GM12892 (cell line): ENCODE measurements around the gene INTS6.
"Not testable (repeated sequence)": the region's sequence is repeated elsewhere in the genome, so short reads cannot be mapped to it uniquely, and the experiment has no call there.

ENCODE experiments used
- DNase-seq: peaks from one replicate; pipeline ENCODE4 v3.0.0; 2011; ENCODE audit not compliant: insufficient read length
- FAIRE-seq: peaks from 2 replicates; lab custom pipeline; 2011; peaks lifted over from hg19 to GRCh38; lab: Jason Lieb, UNC
- POLR2A ChIP-seq: IDR thresholded peaks from 2 replicates; pipeline ENCODE4 v1.6.1; 2011; ENCODE audit warnings: low read depth, low read length, control low read depth
- POLR2AphosphoS5 ChIP-seq: IDR thresholded peaks from 2 replicates; pipeline ENCODE4 v1.6.1; 2011; ENCODE audit warnings: low read depth, low read length, control low read depth
- TAF1 ChIP-seq: IDR thresholded peaks from 2 replicates; pipeline ENCODE4 v1.6.1; 2011; ENCODE audit warnings: low read depth, mild to moderate bottlenecking, control low read depth, low read length, borderline replicate concordance

The INTS6 gene

DNA sequence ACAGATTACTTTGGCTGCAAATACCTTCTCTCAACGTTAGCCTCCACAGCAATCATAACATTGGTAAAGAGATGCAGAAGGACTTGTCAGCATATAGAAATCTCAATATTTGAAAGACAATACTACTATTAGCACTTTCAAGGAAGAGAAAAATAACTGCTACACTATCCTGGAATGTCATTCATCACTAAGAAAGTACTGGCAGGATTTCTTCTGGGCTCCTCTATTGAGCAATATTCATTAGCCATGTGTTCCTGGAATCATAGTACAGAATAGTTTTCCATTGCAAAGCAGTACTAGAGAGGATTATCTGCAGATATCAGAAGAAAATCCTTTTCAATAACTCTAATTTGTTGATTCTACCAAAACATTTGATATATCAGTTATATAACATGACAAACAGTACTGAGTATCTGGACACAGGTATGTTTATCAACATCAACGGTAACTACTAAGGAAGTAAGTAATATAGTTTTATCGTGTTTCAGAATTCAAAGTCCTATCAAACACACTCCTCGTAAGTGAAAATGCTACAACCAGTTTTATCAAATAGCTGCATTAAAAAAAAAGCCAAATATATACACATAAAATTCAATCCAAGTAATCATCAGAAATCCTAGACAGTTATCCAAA is 27.3 kb downstream of the INTS6 start:
- FAIRE-seq (no peak), DNase-seq (no peak)

DNA sequence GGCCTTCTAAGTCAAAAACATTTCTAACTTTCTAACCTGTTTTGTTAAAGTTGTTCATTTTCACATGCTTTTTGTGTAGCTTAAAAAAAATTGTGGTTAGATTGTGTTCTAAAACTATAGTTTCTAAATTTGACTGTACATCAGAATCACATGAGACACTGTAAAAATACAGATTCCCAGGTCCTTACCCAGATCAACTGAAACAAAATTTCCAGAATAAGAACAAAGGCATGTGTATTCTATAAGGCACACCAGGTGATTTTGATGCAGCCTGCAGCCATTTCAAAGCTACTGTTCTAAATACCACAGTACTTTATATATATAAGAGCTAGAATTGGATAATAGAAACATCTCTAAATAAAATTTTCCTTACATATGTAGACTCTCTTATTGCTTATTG is 29.1 kb downstream of the INTS6 start:
- no peak for TF ChIP-seq POLR2AphosphoS5
- TF ChIP-seq POLR2A: no peak
- TF ChIP-seq TAF1: no peak
- FAIRE-seq (no peak), DNase-seq (no peak)

More for the DNA sequence above, 27.3 kb downstream of the INTS6 start:
- TF ChIP-seq POLR2AphosphoS5 (no peak), POLR2A (no peak), TAF1 (no peak)

DNA sequence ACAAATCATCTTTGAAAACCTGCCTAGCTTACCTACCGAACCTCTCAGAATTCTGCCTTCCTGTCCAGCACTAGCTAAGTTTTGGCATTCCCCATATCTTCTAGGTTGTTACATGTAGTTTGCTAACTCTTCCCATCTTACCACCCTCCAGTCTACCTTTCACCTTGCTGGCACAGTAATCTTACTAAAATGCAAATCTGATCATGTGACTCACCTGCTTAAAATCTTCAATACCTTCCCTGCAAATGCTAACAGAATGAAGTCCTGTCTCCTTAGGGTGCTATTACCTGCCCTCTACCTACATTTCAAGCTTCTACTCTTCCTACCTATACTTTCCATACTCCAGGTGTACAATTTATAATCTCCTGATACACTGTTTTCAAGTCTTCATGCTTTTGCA is 30.4 kb downstream of the INTS6 start:
- TF ChIP-seq POLR2A (no peak), TAF1 (no peak), POLR2AphosphoS5 (no peak)
- FAIRE-seq (no peak), DNase-seq (no peak)

GRCh38 chr13:51420681-51421490 is 31.9 kb downstream of the INTS6 start:
- peak; percentile 42 for FAIRE-seq
- no peak for DNase-seq
- TF ChIP-seq TAF1: no peak
- TF ChIP-seq POLR2A: no peak
- TF ChIP-seq POLR2AphosphoS5: no peak

DNA sequence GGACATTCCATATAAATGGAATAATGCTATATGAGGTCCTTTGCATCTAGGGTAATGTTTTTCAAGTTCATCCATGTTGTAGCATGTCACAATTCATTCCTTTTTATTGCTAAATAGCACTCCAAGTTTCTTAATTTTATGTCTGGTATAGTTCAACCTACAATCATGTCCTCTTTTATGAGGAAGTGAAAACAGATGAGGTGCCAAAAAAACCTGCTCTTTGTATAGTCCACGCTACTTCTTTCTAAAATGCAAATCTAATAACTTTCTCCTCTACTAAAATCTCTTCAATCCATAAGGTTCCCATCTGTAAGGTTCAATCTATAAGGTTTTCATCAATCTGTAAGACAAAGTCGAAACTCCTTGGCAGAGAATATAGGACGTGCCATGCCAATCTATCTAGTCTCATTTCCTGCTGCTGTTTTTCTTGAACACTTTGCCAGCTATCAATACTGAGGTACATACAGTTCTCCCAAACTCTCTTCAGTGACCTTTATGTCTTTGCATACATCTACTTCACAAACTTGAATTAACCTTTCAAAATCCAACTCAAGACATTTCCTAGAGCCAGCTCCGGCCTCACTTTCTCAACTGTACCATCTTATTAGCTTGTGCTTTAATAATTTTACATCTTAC is 33.7 kb downstream of the INTS6 start:
- TF ChIP-seq TAF1: no peak
- no peak for TF ChIP-seq POLR2A
- no peak for TF ChIP-seq POLR2AphosphoS5
- DNase-seq: no peak

GRCh38 chr13:51417716-51418115 is 35.1 kb downstream of the INTS6 start:
- TF ChIP-seq TAF1 (no peak), POLR2A (no peak), POLR2AphosphoS5 (no peak)
- FAIRE-seq (no peak), DNase-seq (no peak)

More for the DNA sequence above, 33.7 kb downstream of the INTS6 start:
- peak; percentile 90 for FAIRE-seq

GRCh38 chr13:51416107-51416506 is 36.7 kb downstream of the INTS6 start:
- no peak for DNase-seq
- TF ChIP-seq POLR2AphosphoS5 (no peak), POLR2A (no peak), TAF1 (no peak)
- peak; percentile 90 for FAIRE-seq

DNA sequence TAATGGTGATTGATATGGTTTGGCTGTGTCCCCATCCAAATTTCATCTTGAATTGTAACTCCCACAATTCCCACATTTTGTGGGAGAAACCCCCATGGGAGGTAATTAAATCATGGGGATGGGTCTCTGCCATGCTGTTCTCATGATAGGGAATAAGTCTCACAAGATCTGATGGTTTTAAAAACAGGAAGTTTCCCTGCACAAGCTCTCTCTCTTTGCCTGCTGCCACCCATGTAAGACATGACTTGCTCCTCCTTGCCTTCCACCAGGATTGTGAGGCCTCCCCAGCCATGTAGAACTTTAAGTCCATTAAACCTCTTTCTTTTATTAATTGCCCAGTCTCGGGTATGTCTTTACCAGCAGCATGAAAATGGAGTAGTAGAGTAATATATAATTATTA is 37.5 kb downstream of the INTS6 start:
- not testable (repeated sequence) for FAIRE-seq, DNase-seq

GRCh38 chr13:51412431-51412830 is 40.4 kb downstream of the INTS6 start:
- no peak for FAIRE-seq
- TF ChIP-seq TAF1 (no peak), POLR2AphosphoS5 (no peak), POLR2A (no peak)

GRCh38 chr13:51405176-51405575 is 47.7 kb downstream of the INTS6 start:
- TF ChIP-seq POLR2A (no peak), POLR2AphosphoS5 (no peak), TAF1 (no peak)
- FAIRE-seq: no peak
- DNase-seq: no peak

More at GRCh38 chr13:51412431-51412830, 40.4 kb downstream of the INTS6 start:
- DNase-seq: no peak

DNA sequence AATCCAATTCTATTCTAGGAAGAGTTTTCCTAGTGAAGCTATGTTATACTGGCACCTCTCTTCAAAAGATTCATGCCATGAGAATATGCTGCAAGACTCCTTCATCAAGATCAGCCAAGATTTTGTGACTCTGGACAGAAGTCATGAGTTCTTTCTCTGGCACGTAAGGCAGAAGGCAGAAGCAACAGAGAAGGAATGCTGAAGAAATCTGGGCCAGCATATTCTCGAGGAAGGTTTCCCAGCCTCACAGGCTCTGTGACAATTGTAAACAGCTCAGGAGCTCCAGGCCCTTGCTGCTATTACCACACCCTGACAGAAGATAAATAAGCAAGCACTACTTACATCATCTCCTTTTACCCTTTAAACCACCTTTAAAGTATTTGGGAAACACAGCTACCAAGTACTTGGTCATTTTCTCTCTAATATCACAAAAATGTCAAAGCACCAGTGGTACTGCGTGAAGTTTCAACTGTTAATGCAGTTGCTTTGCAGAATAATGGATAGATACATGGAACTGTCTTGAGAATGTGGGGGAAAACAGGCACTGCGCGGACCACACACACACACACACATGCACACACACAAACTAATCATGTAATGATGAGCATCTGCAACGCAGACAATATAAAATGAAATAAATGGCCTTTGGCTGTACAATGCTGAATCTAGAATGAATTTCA is 55.4 kb downstream of the INTS6 start:
- DNase-seq (no peak), FAIRE-seq (peak; percentile 85)
- TF ChIP-seq POLR2A: no peak
- TF ChIP-seq POLR2AphosphoS5: no peak
- TF ChIP-seq TAF1: no peak

DNA sequence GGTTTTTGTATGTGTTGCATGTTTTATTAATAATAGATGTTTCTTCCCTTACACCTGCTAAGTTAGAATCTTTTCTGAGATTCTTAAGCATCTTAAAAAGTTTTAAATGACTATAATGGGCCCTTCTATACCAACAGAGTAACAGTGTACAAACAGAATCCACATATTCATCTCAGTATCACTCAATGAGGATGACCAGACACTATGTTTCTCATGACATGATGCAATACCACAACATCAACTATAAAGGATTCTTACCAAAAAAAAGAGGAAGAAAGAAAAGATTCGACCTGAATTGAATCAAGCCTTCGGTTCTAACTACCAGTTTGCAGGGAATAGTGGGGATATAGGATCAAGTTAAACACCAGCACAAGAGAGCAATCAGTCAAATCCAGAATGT is 56.5 kb downstream of the INTS6 start:
- FAIRE-seq (no peak), DNase-seq (no peak)
- TF ChIP-seq POLR2AphosphoS5: no peak
- TF ChIP-seq TAF1: no peak

DNA sequence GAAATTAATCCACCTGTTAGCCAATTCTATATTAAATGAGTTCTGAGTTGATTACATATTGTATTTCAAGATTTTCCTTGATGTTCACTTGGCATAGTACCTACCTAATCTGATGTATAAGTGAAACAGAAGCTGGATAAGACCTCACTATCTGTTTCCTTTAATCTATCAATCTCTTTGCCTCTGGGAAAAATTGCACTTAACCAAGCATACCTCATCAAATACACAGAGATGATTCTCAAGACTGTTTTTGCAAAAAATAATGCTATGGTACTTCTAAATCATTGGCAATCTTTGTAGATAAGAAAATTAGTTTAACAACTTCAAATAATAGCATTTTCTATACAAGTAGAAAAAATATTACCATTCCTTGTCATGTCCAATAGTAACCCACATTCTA is 58.1 kb downstream of the INTS6 start:
- DNase-seq (no peak), FAIRE-seq (no peak)

More for the DNA sequence above, 58.1 kb downstream of the INTS6 start:
- TF ChIP-seq POLR2A (no peak), POLR2AphosphoS5 (no peak), TAF1 (no peak)
